Esophagus squamous epithelium (tissue), 4 donors: ENCODE data around the gene CLCN7.

ENCODE experiments used
- POLR2A ChIP-seq, 4 donors: fragments of 450-650 bp; IDR thresholded peaks; one replicate each; pipeline ENCODE4 v1.6.1; 2017; ENCODE audit warnings: antibody characterized with exemption in 4 of 4, mild to moderate bottlenecking in 4 of 4, moderate library complexity in 3 of 4
- TF ChIP-seq, protein P1 (sequence below), 6 experiments: fragments of 450-650 bp in 4 of 6; fragments of 200-600 bp in 2 of 6; sonication (generic) in 2 of 6; IDR thresholded peaks; one replicate each; pipeline ENCODE4 v1.5.1; 2016 to 2019; ENCODE audit warnings: antibody characterized with exemption in 6 of 6, mild to moderate bottlenecking in 4 of 6, moderate library complexity in 4 of 6

DNA sequence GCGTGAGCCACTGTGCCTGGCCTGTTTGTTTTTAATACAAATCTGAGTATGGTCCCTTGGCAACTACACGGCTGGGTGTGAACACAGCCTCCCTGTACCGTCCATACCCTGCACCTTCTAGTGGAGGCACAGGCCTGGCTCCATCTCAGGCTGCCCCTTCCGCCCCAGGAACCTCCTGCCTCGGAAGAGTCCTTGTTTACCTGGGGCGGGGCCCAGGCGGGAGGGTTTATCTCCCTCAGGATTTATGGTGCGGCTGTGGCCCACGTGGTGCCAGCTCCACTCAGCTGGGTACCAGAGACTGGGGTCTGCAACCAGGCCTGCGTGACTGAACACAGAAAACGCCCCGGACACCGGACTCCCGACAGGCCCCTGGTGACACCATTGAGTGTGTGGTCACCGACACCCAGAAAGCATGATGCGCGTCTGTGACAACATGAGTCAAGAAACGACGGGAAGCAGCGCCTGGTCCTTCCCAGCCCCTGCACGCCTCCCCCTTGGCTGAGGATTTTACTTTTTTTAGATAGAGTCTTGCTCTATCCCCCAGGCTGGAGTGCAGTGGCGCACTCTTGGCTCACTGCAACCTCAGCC lies 79.3 kb downstream of the CLCN7 start:
- TF ChIP-seq, protein P1, sequence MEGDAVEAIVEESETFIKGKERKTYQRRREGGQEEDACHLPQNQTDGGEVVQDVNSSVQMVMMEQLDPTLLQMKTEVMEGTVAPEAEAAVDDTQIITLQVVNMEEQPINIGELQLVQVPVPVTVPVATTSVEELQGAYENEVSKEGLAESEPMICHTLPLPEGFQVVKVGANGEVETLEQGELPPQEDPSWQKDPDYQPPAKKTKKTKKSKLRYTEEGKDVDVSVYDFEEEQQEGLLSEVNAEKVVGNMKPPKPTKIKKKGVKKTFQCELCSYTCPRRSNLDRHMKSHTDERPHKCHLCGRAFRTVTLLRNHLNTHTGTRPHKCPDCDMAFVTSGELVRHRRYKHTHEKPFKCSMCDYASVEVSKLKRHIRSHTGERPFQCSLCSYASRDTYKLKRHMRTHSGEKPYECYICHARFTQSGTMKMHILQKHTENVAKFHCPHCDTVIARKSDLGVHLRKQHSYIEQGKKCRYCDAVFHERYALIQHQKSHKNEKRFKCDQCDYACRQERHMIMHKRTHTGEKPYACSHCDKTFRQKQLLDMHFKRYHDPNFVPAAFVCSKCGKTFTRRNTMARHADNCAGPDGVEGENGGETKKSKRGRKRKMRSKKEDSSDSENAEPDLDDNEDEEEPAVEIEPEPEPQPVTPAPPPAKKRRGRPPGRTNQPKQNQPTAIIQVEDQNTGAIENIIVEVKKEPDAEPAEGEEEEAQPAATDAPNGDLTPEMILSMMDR (IDR thresholded peaks at IDR 0.05), result no peak
- no peak for TF ChIP-seq POLR2A (IDR thresholded peaks at IDR 0.05)
